ENCODE results near the gene PKP4. TPM values are rescaled to one million over a fixed set of nuclear protein-coding genes. Genes with fewer than 3 reads are reported as not detected.

The PKP4 gene
- total RNA-seq, 1 experiment from 2014 or later = 59.1 TPM

DNA sequence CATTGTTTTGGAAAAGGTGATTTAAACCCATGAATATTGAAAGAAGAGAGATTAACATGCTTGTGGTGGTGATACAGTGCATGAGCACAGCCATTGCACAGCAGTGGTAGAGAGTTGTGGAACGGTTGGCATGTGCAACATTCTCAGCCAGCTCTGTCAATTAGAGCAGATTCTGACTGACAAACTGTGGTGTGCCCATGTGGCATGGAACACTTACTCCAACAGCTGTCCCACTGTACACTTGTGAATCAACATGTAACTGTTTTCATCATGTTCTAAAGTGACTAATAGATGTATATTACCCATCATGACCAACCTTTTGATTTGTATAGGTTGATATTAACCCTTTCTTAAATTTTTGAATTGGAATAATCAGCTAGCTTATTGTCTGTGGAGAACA, 55.6 kb downstream of the PKP4 start:
- Histone ChIP-seq H2AFZ (no peak overlapping the region), H3K79me2 (ENCODE audit: low read depth) (peaks cover 11% of the 10 kb centered on the region; the same call in 1 of the 2 replicates), H3K9me2 (ENCODE audit: insufficient read depth) (no peaks in the 10 kb centered on the region), H4K20me1 (ENCODE audit: insufficient read depth) (no peaks in the 10 kb centered on the region), H3K27ac (no peak overlapping the region), H3K4me1 (replicated peaks; ENCODE audit: insufficient read depth) (peaks cover 17% of the 10 kb centered on the region), H3K9me3 (ENCODE audit: insufficient read depth, low read depth) (no peaks in the 10 kb centered on the region), H3K4me3 (no peak overlapping the region), H3K36me3 (ENCODE audit: low read depth) (no peaks in the 10 kb centered on the region), H3F3A (ENCODE audit: insufficient read depth, low read depth) (peaks cover 11% of the 10 kb centered on the region; the same call in 1 of the 2 replicates), H3K27me3 (ENCODE audit: insufficient read depth, low read depth) (no peaks in the 10 kb centered on the region), H3K4me2 (no peak overlapping the region)
- intact Hi-C loops (cut with micrococcal nuclease; ENCODE audit: unreplicated experiment) = no loop called here
- no peak for DNase-seq
- ChIA-PET CTCF (no interaction called here), POLR2A (ENCODE audit: unreplicated experiment) (no interaction called here)
- no TSS peak for BruUV-seq (replicated peaks)
- TF ChIP-seq, protein P1, sequence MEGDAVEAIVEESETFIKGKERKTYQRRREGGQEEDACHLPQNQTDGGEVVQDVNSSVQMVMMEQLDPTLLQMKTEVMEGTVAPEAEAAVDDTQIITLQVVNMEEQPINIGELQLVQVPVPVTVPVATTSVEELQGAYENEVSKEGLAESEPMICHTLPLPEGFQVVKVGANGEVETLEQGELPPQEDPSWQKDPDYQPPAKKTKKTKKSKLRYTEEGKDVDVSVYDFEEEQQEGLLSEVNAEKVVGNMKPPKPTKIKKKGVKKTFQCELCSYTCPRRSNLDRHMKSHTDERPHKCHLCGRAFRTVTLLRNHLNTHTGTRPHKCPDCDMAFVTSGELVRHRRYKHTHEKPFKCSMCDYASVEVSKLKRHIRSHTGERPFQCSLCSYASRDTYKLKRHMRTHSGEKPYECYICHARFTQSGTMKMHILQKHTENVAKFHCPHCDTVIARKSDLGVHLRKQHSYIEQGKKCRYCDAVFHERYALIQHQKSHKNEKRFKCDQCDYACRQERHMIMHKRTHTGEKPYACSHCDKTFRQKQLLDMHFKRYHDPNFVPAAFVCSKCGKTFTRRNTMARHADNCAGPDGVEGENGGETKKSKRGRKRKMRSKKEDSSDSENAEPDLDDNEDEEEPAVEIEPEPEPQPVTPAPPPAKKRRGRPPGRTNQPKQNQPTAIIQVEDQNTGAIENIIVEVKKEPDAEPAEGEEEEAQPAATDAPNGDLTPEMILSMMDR (conservative IDR thresholded peaks at IDR 0.05) = no peak
- no peak for TF ChIP-seq EZH2 (IDR thresholded peaks at IDR 0.05; ENCODE audit: low read depth)

DNA sequence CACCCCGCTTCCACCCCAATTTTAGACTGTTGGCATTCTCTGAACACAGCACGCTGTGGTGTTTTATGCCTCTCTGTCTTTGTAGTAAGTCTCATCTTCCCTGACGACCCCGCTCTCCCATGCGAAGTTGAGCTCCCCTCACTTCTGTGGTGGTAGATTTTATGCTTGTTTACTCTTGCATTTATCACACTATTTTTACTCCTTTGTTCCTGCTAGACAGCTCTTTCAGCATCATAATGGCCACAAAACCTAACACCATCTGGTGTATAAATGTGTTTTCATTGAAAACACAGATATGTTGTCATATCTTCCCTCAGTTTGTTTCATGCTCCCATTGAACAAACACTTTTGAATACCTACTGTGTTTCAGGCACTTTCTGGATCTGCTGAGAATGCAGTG, 57.1 kb downstream of the PKP4 start:
- ChIA-PET CTCF (no interaction called here), POLR2A (ENCODE audit: unreplicated experiment) (no interaction called here)
- peaks cover 11% of the 10 kb centered on the region; the same call in 1 of the 2 replicates for H3F3A ChIP-seq (ENCODE audit: insufficient read depth, low read depth)
- no peaks in the 10 kb centered on the region for H3K36me3 ChIP-seq (ENCODE audit: low read depth)
- no peak for DNase-seq
- H3K4me1 ChIP-seq (replicated peaks; ENCODE audit: insufficient read depth) = peaks cover 17% of the 10 kb centered on the region
- H3K79me2 ChIP-seq (ENCODE audit: low read depth) = peaks cover 11% of the 10 kb centered on the region; the same call in 1 of the 2 replicates
- H3K4me3 ChIP-seq = no peak overlapping the region
- no peaks in the 10 kb centered on the region for H3K9me3 ChIP-seq (ENCODE audit: insufficient read depth, low read depth)
- H2AFZ ChIP-seq = no peak overlapping the region
- intact Hi-C loops (cut with micrococcal nuclease; ENCODE audit: unreplicated experiment) = no loop called here
- BruUV-seq (replicated peaks) = no TSS peak
- no peaks in the 10 kb centered on the region for H3K9me2 ChIP-seq (ENCODE audit: insufficient read depth)
- H4K20me1 ChIP-seq (ENCODE audit: insufficient read depth) = no peaks in the 10 kb centered on the region
- no peaks in the 10 kb centered on the region for H3K27me3 ChIP-seq (ENCODE audit: insufficient read depth, low read depth)
- H3K4me2 ChIP-seq = no peak overlapping the region
- H3K27ac ChIP-seq = no peak overlapping the region
- TF ChIP-seq EZH2 (IDR thresholded peaks at IDR 0.05; ENCODE audit: low read depth) = no peak

DNA sequence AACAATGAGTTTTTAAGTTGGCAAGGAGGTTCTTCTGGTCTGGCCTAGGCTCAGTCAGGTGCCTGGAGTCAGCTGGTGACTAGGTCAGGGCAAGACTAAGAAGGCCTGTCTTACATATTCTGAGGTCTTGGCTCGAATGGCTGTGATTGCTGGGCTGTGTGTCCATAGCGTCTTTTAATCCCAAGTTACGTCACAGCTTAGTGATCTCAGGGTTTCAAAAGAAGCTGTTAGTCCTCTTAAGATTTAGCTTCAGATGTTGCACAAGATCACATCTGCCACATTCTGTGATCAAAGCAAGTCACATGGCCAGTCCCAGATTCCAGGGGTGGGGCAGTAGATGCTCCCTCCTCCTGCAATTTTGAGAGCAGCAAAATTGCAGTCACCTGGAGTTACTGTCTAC, 61.3 kb downstream of the PKP4 start:
- Histone ChIP-seq H2AFZ (no peak overlapping the region), H3F3A (ENCODE audit: insufficient read depth, low read depth) (no peaks in the 10 kb centered on the region), H3K27me3 (ENCODE audit: insufficient read depth, low read depth) (no peaks in the 10 kb centered on the region), H3K9me3 (ENCODE audit: insufficient read depth, low read depth) (no peaks in the 10 kb centered on the region), H3K79me2 (ENCODE audit: low read depth) (no peaks in the 10 kb centered on the region; the same call in 1 of the 2 replicates), H3K36me3 (ENCODE audit: low read depth) (no peaks in the 10 kb centered on the region), H3K4me3 (no peak overlapping the region), H3K27ac (no peak overlapping the region), H3K4me1 (replicated peaks; ENCODE audit: insufficient read depth) (no peaks in the 10 kb centered on the region), H3K4me2 (no peak overlapping the region), H4K20me1 (ENCODE audit: insufficient read depth) (no peaks in the 10 kb centered on the region), H3K9me2 (ENCODE audit: insufficient read depth) (no peaks in the 10 kb centered on the region)
- TF ChIP-seq EZH2 (IDR thresholded peaks at IDR 0.05; ENCODE audit: low read depth) = no peak
- TF ChIP-seq, protein P1 (conservative IDR thresholded peaks at IDR 0.05) = no peak
- DNase-seq = no peak
- ChIA-PET CTCF (no interaction called here), POLR2A (ENCODE audit: unreplicated experiment) (no interaction called here)
- BruUV-seq (replicated peaks) = no TSS peak
- intact Hi-C loops (cut with micrococcal nuclease; ENCODE audit: unreplicated experiment) = no loop called here

DNA sequence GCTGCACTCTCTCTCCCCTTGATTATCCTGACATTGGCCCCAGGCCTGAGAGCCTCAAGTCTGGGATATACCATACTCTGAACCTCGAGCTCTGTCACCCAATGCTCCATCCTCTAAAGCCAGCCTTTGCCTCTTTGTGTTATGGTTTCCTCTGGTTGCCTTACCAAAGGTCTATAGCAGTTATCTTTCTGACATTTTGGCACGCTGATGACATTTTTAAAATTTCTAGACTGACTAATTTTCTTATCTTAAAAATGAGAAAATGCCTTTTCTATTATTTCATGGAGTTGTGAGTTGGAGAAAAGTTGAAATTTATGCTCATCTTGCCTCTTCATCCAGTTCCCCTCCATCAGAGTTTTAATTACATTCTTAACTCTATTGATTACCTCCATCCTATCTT, 62.7 kb downstream of the PKP4 start:
- H4K20me1 ChIP-seq (ENCODE audit: insufficient read depth) = no peaks in the 10 kb centered on the region
- H3K9me2 ChIP-seq (ENCODE audit: insufficient read depth) = no peaks in the 10 kb centered on the region
- H3K9me3 ChIP-seq (ENCODE audit: insufficient read depth, low read depth) = no peaks in the 10 kb centered on the region
- no peak for DNase-seq
- no peak overlapping the region for H3K27ac ChIP-seq
- intact Hi-C loops (cut with micrococcal nuclease; ENCODE audit: unreplicated experiment) = no loop called here
- no peak overlapping the region for H3K4me2 ChIP-seq
- TF ChIP-seq, protein P1 (conservative IDR thresholded peaks at IDR 0.05) = no peak
- no peak for TF ChIP-seq EZH2 (IDR thresholded peaks at IDR 0.05; ENCODE audit: low read depth)
- ChIA-PET POLR2A (ENCODE audit: unreplicated experiment) (no interaction called here), CTCF (no interaction called here)
- no peaks in the 10 kb centered on the region; the same call in 1 of the 2 replicates for H3K79me2 ChIP-seq (ENCODE audit: low read depth)
- H2AFZ ChIP-seq = no peak overlapping the region
- no peaks in the 10 kb centered on the region for H3K4me1 ChIP-seq (replicated peaks; ENCODE audit: insufficient read depth)
- H3K4me3 ChIP-seq = no peak overlapping the region
- H3K36me3 ChIP-seq (ENCODE audit: low read depth) = no peaks in the 10 kb centered on the region
- BruUV-seq (replicated peaks) = no TSS peak
- no peaks in the 10 kb centered on the region for H3K27me3 ChIP-seq (ENCODE audit: insufficient read depth, low read depth)
- H3F3A ChIP-seq (ENCODE audit: insufficient read depth, low read depth) = no peaks in the 10 kb centered on the region

Data from PC-9 (cell line).